K562 (cell line): ENCODE results near the gene ZNF366. TPM values are rescaled to one million over a fixed set of nuclear protein-coding genes. Genes with fewer than 3 reads are reported as not detected.

ENCODE experiments used
- ATAC-seq: fragments of 200-7000 bp; cut with Tn5 transposase; 3 replicates; pipeline ENCODE4 v1.9.1; 2020; ENCODE audit warnings: moderate library complexity
- BruUV-seq: library from RNA; stranded (reverse); fragments of 400-500 nt; replicated peaks from 2 replicates; lab custom pipeline; 2021; lab: Mats Ljungman, UMichigan
- CTCF ChIA-PET: fragments of 300-600 bp; formaldehyde crosslinking; extraction: SDS; loops from one replicate; lab custom pipeline; 2021; ENCODE audit warnings: low intra/inter-chr PET ratio; lab: Yijun Ruan, JAX
- POLR2A ChIA-PET: fragments of 300-600, 350-650 bp; sonication (Branson Sonifier 250); formaldehyde crosslinking; extraction: SDS; loops from one replicate; lab custom pipeline; 2021; ENCODE audit warnings: antibody characterized with exemption, inconsistent platforms; lab: Yijun Ruan, JAX
- DNase-seq, 4 experiments: peaks; one replicate each; pipeline versions ENCODE4 v3.0.0 to v3.0.0-alpha.2; 2011 to 2018; ENCODE audit warnings: low spot score in 3 of 4, mixed read lengths in 3 of 4; ENCODE audit errors: extremely low read depth in 1 of 4
- FAIRE-seq: peaks from 2 replicates; lab custom pipeline; 2011; peaks lifted over from hg19 to GRCh38; lab: Jason Lieb, UNC
- H2AFZ ChIP-seq: 2 replicates; pipeline ENCODE4 v1.6.0; 2011; ENCODE audit warnings: low read depth, low read length, control low read depth, inconsistent platforms
- H3K27ac ChIP-seq: fragments of 200-600 bp; 3 replicates; pipeline ENCODE4 v1.8.0; 2011; ENCODE audit warnings: low read depth, mild to moderate bottlenecking, control low read depth, inconsistent platforms, low read length, moderate library complexity, mixed read lengths; ENCODE audit errors: extremely low read depth
- H3K27me3 ChIP-seq, 2 experiments: fragments of 300-600 bp in 1 of 2; 2 replicates in 1 of 2; 3 replicates in 1 of 2; pipeline versions ENCODE4 v1.6.0 to v1.8.0; 2011; ENCODE audit warnings: inconsistent platforms in 2 of 2, low read length in 2 of 2, mild to moderate bottlenecking in 1 of 2, mixed read lengths in 1 of 2, moderate library complexity in 1 of 2; ENCODE audit not compliant: control insufficient read depth in 2 of 2, insufficient read depth in 2 of 2
- H3K36me3 ChIP-seq: fragments of 300-600 bp; 3 replicates; pipeline ENCODE4 v1.8.0; 2011; ENCODE audit warnings: mild to moderate bottlenecking, low read length, inconsistent platforms; ENCODE audit not compliant: control insufficient read depth, insufficient read depth
- H3K4me1 ChIP-seq, 2 experiments: fragments of 200-600 bp in 1 of 2; replicated peaks in 1 of 2; 2 replicates in 1 of 2; 3 replicates in 1 of 2; pipeline versions ENCODE4 v1.5.1 to v1.8.0; 2011; ENCODE audit warnings: inconsistent platforms in 2 of 2, low read length in 2 of 2, mild to moderate bottlenecking in 1 of 2, mixed read lengths in 1 of 2, moderate library complexity in 1 of 2; ENCODE audit not compliant: control insufficient read depth in 2 of 2, insufficient read depth in 2 of 2
- H3K4me2 ChIP-seq: 2 replicates; pipeline ENCODE4 v1.6.1; 2011; ENCODE audit warnings: low read length, control low read depth, inconsistent platforms, mixed read lengths; ENCODE audit not compliant: insufficient read depth
- H3K4me3 ChIP-seq: fragments of 200-600 bp; sonication (generic), shearing (Covaris generic); 2 replicates; pipeline ENCODE4 v1.5.1; 2016; ENCODE audit warnings: control low read depth, inconsistent platforms
- H3K79me2 ChIP-seq: fragments of 200-600 bp; 3 replicates; pipeline ENCODE4 v1.8.0; 2011; ENCODE audit warnings: low read length, inconsistent platforms; ENCODE audit not compliant: control insufficient read depth, insufficient read depth
- H3K9ac ChIP-seq, 2 experiments: 2 replicates each; pipeline versions ENCODE4 v1.6.0 to v1.6.1; 2011; ENCODE audit warnings: low read depth in 2 of 2, low read length in 2 of 2, control low read depth in 1 of 2, inconsistent platforms in 1 of 2, mild to moderate bottlenecking in 1 of 2, mixed read lengths in 1 of 2; ENCODE audit not compliant: insufficient read depth in 1 of 2
- H3K9me1 ChIP-seq: one replicate; pipeline ENCODE4 v1.6.0; 2011; ENCODE audit warnings: inconsistent platforms, mild to moderate bottlenecking, low read length, moderate library complexity; ENCODE audit not compliant: control insufficient read depth, insufficient read depth
- H3K9me3 ChIP-seq: replicated peaks from 2 replicates; pipeline ENCODE4 v1.5.1; 2011; ENCODE audit warnings: low read depth, low read length, inconsistent platforms; ENCODE audit not compliant: control insufficient read depth, insufficient read depth
- H4K20me1 ChIP-seq: replicated peaks from 2 replicates; pipeline ENCODE4 v1.6.1; 2011; ENCODE audit warnings: low read length, inconsistent platforms, mixed read lengths; ENCODE audit not compliant: control insufficient read depth, insufficient read depth
- CCNT2 ChIP-seq: IDR thresholded peaks from 2 replicates; pipeline ENCODE4 v1.6.1; 2011; ENCODE audit warnings: borderline replicate concordance, low read depth, mild to moderate bottlenecking, moderate library complexity, mixed read lengths, low read length; ENCODE audit not compliant: insufficient read length; ENCODE audit errors: extremely low read depth
- DACH1 ChIP-seq: fragments of 450-650 bp; IDR thresholded peaks from 2 replicates; pipeline ENCODE4 v1.6.1; 2018; ENCODE audit not compliant: partially characterized antibody
- FOSL1 ChIP-seq: fragments of 200-800 bp; sonication (Bioruptor generic); conservative IDR thresholded peaks from 2 replicates; pipeline ENCODE4 v1.6.1; 2016; ENCODE audit warnings: missing genetic modification characterization, missing compliant biosample characterization
- GATAD2B ChIP-seq: fragments of 450-650 bp; IDR thresholded peaks from 2 replicates; pipeline ENCODE4 v1.6.1; 2017; ENCODE audit warnings: mild to moderate bottlenecking, borderline replicate concordance
- LEF1 ChIP-seq: fragments of 450-650 bp; IDR thresholded peaks from 2 replicates; pipeline ENCODE4 v1.6.1; 2016; ENCODE audit warnings: mild to moderate bottlenecking
- MECOM ChIP-seq: fragments of 250-450 bp; sonication (Bioruptor Pico); IDR thresholded peaks from 2 replicates; pipeline ENCODE4 v1.8.0; 2022; ENCODE audit warnings: inconsistent platforms
- PRMT5 ChIP-seq: sonication (generic); formaldehyde crosslinking; IDR thresholded peaks from 2 replicates; pipeline ENCODE4 v1.5.0; 2020; ENCODE audit warnings: missing genetic modification reagents
- SPI1 ChIP-seq: IDR thresholded peaks from 2 replicates; pipeline ENCODE4 v1.6.1; 2011; ENCODE audit warnings: low read depth, low read length, control low read depth, borderline replicate concordance
- ZNF384 ChIP-seq: IDR thresholded peaks from 2 replicates; pipeline ENCODE4 v1.6.1; 2012; ENCODE audit warnings: low read depth, low read length, improper control_type of control experiment
- ZNF586 ChIP-seq: fragments of 450-650 bp; formaldehyde crosslinking; conservative IDR thresholded peaks from 2 replicates; pipeline ENCODE4 v1.4.0; 2020; ENCODE audit warnings: mild to moderate bottlenecking, moderate library complexity
- WGBS: fragments of 100-300 bp; shearing (Covaris generic); methylation state at CpG from one replicate; pipeline ENCODE4 v1.1.6; 2016; ENCODE audit warnings: low coverage, mixed read lengths; ENCODE audit not compliant: insufficient coverage; ENCODE audit errors: missing lambda C conversion rate; 5-methylcytosine and 5-hydroxymethylcytosine counted together
- in situ Hi-C: fragments of 300-500 bp; cut with MboI; formaldehyde crosslinking; loops from 4 replicates; pipeline ENCODE4 v1.15.0; 2018; ENCODE audit warnings: inconsistent platforms, mixed read lengths
- intact Hi-C: fragments of 100-400 bp; cut with micrococcal nuclease; formaldehyde crosslinking; loops from 2 replicates; pipeline ENCODE4 v1.14.2; 2022
- polyA plus RNA-seq, 8 experiments: library from polyadenylated mRNA; depleted of rRNA in 4 of 8; stranded (reverse) in 5 of 8; unstranded in 3 of 8; fragments of >200 nt; fragmentation: Nextera tagmentation in 2 of 8; fragmentation: Illumina TruSeq in 1 of 8; extraction: Ambion mirVana in 2 of 8; extraction: Trizol in 1 of 8; gene quantifications; 2 replicates each; pipeline versions ENCODE4 v1.2.1 to v1.2.3, GENCODE V29; 2011 to 2014; ENCODE audit warnings: inconsistent platforms in 1 of 8, missing spikeins in 1 of 8
- total RNA-seq, 7 experiments: library from RNA; depleted of rRNA in 6 of 7; stranded (reverse); fragments of >200 nt in 6 of 7; fragmentation: Illumina TruSeq in 2 of 7; extraction: Trizol in 2 of 7; gene quantifications; 2 replicates each; pipeline versions ENCODE4 v1.2.1 to v1.2.3, GENCODE V29; 2011 to 2021; ENCODE audit warnings: low replicate concordance in 1 of 7
- TF ChIP-seq, protein P1 (sequence below): fragments of 200-800 bp; sonication (Bioruptor generic); IDR thresholded peaks from 2 replicates; pipeline ENCODE4 v1.6.1; 2017; ENCODE audit warnings: missing genetic modification characterization, missing compliant biosample characterization
- TF ChIP-seq, protein P2 (sequence below): sonication (generic); IDR thresholded peaks from 2 replicates; pipeline ENCODE4 v1.6.1; 2016

ZNF366 gene
- total and polyA plus RNA-seq, 9 of the 15 experiments (the other 6 are each of a cell fraction or from before 2014, with no cell fraction given), result not detected

- no TSS peak for BruUV-seq
- POLR2A ChIA-PET, result interaction anchor here (0.8 kb wide), 1 partner anchor 8 kb away, joined by 3 read pairs; no protein-coding TSS in a partner anchor
Observed at GRCh38 chr5:72509401-72509800, 2.2 kb upstream of the ZNF366 start.

GRCh38 chr5:72508241-72509170, 1.3 kb upstream of the ZNF366 start:
- peak overlapping the region; percentile 77; the same call in 1 of the 2 replicates for H2AFZ ChIP-seq
- peaks cover 4 to 25% of the 10 kb centered on the region in 2 experiments for H3K4me1 ChIP-seq
- ChIA-PET POLR2A (no interaction called here), CTCF (no interaction called here)
- intact Hi-C loops (no loop called here), in situ Hi-C loops (no loop called here)
- no peak for FAIRE-seq
- peak overlapping the region; percentile 36; the same call in 1 of the 3 replicates for H3K27ac ChIP-seq
- H3K9me3 ChIP-seq, result no peaks in the 10 kb centered on the region
- H3K9me1 ChIP-seq, result no peaks in the 10 kb centered on the region
- H3K4me2 ChIP-seq, result no peak overlapping the region
- no peak overlapping the region for H3K9ac ChIP-seq
- BruUV-seq, result no TSS peak
- H3K27me3 ChIP-seq, result no peaks in the 10 kb centered on the region
- no peaks in the 10 kb centered on the region for H4K20me1 ChIP-seq
- peak; percentile 24; the same call in 1 of the 3 replicates for ATAC-seq
- H3K79me2 ChIP-seq, result no peaks in the 10 kb centered on the region
- no peak overlapping the region for H3K4me3 ChIP-seq
- WGBS, result 81% methylated on average over 8 of the region's 8 CpGs
- DNase-seq, result no peak
- H3K36me3 ChIP-seq, result no peaks in the 10 kb centered on the region
- TF ChIP-seq MECOM (CRISPR knock-in tag), result no peak
- TF ChIP-seq ZNF384, result peak; percentile 82
- TF ChIP-seq PRMT5 (CRISPR knock-in tag), result no peak
- TF ChIP-seq, protein P1, sequence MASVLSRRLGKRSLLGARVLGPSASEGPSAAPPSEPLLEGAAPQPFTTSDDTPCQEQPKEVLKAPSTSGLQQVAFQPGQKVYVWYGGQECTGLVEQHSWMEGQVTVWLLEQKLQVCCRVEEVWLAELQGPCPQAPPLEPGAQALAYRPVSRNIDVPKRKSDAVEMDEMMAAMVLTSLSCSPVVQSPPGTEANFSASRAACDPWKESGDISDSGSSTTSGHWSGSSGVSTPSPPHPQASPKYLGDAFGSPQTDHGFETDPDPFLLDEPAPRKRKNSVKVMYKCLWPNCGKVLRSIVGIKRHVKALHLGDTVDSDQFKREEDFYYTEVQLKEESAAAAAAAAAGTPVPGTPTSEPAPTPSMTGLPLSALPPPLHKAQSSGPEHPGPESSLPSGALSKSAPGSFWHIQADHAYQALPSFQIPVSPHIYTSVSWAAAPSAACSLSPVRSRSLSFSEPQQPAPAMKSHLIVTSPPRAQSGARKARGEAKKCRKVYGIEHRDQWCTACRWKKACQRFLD (CRISPR knock-in tag), result peak; percentile 47; the same call in 1 of the 2 replicates
- TF ChIP-seq, protein P2, sequence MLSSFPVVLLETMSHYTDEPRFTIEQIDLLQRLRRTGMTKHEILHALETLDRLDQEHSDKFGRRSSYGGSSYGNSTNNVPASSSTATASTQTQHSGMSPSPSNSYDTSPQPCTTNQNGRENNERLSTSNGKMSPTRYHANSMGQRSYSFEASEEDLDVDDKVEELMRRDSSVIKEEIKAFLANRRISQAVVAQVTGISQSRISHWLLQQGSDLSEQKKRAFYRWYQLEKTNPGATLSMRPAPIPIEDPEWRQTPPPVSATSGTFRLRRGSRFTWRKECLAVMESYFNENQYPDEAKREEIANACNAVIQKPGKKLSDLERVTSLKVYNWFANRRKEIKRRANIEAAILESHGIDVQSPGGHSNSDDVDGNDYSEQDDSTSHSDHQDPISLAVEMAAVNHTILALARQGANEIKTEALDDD, result peak; percentile 33; the same call in 1 of the 2 replicates
- peak; percentile 67; the same call in 1 of the 2 replicates for TF ChIP-seq GATAD2B
- TF ChIP-seq DACH1, result peak; percentile 90
- no peak for TF ChIP-seq LEF1
- peak; percentile 48; the same call in 1 of the 2 replicates for TF ChIP-seq SPI1
- no peak for TF ChIP-seq FOSL1 (tag)

More at GRCh38 chr5:72509401-72509800, 2.2 kb upstream of the ZNF366 start:
- CTCF ChIA-PET, result no interaction called here
- no peaks in the 10 kb centered on the region for H3K36me3 ChIP-seq
- H3K9me1 ChIP-seq, result no peaks in the 10 kb centered on the region
- no peaks in the 10 kb centered on the region for H3K27me3 ChIP-seq
- H2AFZ ChIP-seq, result peak overlapping the region; percentile 18; the same call in 1 of the 2 replicates
- FAIRE-seq (no peak), DNase-seq (no peak), ATAC-seq (no peak)
- H3K9me3 ChIP-seq, result no peaks in the 10 kb centered on the region
- intact Hi-C loops (no loop called here), in situ Hi-C loops (no loop called here)
- TF ChIP-seq ZNF586 (CRISPR knock-in tag) (no peak), CCNT2 (no peak)
- 45% methylated on average over 7 of the region's 7 CpGs for WGBS
- no peak overlapping the region for H3K9ac ChIP-seq
- no peaks in the 10 kb centered on the region for H3K79me2 ChIP-seq
- H3K4me1 ChIP-seq, result peaks cover 0 to 20% of the 10 kb centered on the region in 2 experiments; a peak in 3 of 5 replicates
- H3K27ac ChIP-seq, result no peak overlapping the region
- H3K4me3 ChIP-seq, result no peak overlapping the region
- no peak overlapping the region for H3K4me2 ChIP-seq
- no peaks in the 10 kb centered on the region for H4K20me1 ChIP-seq
